ENCODE measurements around the gene ATXN1.

The ATXN1 gene

DNA sequence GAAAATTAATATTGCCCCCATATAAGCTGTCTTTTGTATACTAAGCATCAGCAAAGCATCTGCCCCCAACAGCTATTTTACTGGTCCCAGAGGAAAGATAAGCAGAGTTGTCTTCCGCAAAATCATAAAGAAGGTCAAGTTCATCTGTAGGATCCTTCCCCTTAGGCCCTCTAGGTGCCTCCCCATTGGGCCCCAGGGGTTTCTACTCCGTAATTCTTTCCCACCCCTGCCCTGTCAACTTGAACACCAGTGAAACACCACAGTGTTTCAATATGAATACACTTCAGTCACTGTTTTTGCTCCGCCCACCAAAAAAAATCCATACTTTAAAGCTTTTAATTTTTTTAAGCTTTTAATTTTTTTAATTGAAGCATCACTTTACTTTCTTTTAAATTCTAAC is 159.2 kb downstream of the ATXN1 start:
- TF ChIP-seq, protein P1, sequence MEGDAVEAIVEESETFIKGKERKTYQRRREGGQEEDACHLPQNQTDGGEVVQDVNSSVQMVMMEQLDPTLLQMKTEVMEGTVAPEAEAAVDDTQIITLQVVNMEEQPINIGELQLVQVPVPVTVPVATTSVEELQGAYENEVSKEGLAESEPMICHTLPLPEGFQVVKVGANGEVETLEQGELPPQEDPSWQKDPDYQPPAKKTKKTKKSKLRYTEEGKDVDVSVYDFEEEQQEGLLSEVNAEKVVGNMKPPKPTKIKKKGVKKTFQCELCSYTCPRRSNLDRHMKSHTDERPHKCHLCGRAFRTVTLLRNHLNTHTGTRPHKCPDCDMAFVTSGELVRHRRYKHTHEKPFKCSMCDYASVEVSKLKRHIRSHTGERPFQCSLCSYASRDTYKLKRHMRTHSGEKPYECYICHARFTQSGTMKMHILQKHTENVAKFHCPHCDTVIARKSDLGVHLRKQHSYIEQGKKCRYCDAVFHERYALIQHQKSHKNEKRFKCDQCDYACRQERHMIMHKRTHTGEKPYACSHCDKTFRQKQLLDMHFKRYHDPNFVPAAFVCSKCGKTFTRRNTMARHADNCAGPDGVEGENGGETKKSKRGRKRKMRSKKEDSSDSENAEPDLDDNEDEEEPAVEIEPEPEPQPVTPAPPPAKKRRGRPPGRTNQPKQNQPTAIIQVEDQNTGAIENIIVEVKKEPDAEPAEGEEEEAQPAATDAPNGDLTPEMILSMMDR (IDR thresholded peaks at IDR 0.05; ENCODE audit: low read depth, low read length): no peak
- no peak overlapping the region for H3K4me3 ChIP-seq (ENCODE audit: low read depth, low read length)
- no peaks in the 10 kb centered on the region for H3K9me3 ChIP-seq
- no peak for DNase-seq
- H3K27me3 ChIP-seq: no peaks in the 10 kb centered on the region
- no peaks in the 10 kb centered on the region for H3K36me3 ChIP-seq
- no peaks in the 10 kb centered on the region for H3K4me1 ChIP-seq

DNA sequence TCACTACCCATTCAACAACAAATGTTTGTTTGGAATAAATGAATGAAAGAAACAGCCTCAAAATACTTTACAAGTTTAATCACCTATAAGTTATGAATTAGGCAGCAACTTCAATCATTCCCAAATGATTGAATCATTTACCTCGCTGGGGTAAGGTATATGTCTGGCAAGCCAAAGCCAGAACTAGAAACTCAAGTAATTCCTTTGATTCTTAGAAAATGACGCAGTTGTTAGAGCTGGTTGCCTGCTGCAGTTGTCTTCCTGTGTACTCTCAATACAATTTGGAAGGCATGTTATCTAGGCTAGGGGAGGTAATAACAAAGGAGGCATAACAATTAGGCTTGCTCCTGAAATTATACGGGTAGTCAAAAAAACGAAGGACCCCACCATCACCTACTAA is 160.6 kb downstream of the ATXN1 start:
- H3K27me3 ChIP-seq: no peaks in the 10 kb centered on the region
- H3K4me3 ChIP-seq (ENCODE audit: low read depth, low read length): no peak overlapping the region
- TF ChIP-seq, protein P1 (IDR thresholded peaks at IDR 0.05; ENCODE audit: low read depth, low read length): no peak
- H3K9me3 ChIP-seq: no peaks in the 10 kb centered on the region
- H3K36me3 ChIP-seq: no peaks in the 10 kb centered on the region
- H3K4me1 ChIP-seq: no peaks in the 10 kb centered on the region
- DNase-seq: no peak

DNA sequence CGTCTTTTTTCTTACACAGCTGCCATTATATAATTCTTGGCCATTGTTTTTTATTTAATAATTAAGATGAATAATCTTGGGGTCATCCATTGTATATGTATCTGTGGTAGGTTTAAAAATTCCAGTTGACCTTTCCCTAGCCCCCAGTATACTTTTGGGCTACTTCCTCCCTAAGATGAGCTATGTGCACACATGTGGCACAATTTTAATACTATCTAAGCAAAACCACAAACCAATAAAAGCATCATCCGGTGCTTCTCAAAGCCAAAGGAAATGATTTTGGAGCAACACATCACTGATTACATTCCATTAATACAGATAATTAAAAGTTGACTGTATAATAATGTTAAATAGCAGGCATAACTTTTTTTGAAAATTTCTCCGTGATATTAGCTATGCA is 161.2 kb downstream of the ATXN1 start:
- H3K4me1 ChIP-seq: no peaks in the 10 kb centered on the region
- DNase-seq: no peak
- TF ChIP-seq, protein P1 (IDR thresholded peaks at IDR 0.05; ENCODE audit: low read depth, low read length): no peak

DNA sequence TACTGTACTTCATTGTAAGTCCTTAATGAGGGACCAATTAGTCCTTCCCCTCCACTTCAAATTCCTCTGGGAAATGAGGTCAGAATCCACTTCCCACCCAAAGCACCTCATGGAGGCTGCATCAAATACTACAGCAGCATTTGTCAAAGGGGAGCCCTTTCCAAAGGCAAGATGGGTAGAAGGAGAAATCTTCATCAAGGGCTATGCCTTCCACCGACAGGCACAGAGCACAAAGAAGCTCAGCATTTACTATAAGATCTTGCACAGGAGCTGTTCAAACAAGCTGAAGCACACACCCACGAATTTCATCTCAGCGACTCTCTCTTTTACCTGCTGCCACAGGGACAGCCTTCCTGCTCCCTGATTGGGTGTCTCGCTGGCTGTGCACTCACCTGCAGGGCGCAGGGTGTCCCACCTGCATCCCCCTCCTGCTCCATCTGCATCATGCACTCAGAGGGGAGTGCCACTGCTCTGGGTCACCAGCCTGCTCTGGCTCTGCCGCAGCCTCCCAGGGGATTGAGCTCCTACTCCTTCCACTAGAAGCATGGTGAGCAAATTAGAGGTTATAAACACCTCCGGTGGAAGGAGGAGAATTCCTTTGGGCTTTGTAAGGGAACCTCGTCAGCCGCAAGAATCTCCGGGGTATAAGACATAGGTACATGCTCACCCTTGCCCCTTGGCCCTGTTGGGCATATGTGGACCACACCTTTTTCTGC is 164.5 kb downstream of the ATXN1 start:
- TF ChIP-seq, protein P1 (IDR thresholded peaks at IDR 0.05; ENCODE audit: low read depth, low read length): no peak
- H3K27me3 ChIP-seq: no peaks in the 10 kb centered on the region
- H3K4me3 ChIP-seq (ENCODE audit: low read depth, low read length): no peak overlapping the region

More for the DNA sequence above, 161.2 kb downstream of the ATXN1 start:
- Histone ChIP-seq H3K4me3 (ENCODE audit: low read depth, low read length) (no peak overlapping the region), H3K9me3 (no peaks in the 10 kb centered on the region), H3K36me3 (no peaks in the 10 kb centered on the region), H3K27me3 (no peaks in the 10 kb centered on the region)

DNA sequence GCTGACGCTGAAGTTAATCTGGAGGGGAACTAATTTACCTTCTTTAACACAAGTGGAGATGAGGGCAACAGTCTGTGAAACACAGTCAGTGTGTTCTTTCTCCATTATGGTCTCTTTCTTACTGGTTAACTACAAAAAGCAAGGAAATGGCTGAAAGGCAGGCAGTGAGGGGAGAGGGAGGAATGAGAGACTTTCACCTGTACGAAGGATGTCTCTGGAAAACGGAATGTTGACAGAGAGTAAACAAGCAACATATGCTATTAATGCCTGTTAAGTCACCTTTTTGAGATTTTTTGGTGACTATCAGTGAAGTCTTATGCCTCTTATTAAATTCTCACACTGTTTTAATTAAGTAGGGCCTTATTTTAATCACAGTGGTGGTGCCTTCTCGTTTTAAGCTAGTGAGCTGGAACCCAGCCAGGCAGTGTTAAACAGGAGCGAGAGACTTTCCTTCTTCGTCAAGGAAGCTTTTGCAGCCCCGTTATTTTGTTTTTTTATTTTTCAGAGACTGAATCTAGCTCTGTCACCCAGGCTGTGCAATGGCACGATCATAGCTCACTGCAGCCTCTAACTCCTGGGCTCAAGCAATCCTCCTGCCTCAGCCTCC is 165.6 kb downstream of the ATXN1 start:
- H3K27me3 ChIP-seq: no peaks in the 10 kb centered on the region
- no peaks in the 10 kb centered on the region for H3K9me3 ChIP-seq
- TF ChIP-seq, protein P1 (IDR thresholded peaks at IDR 0.05; ENCODE audit: low read depth, low read length): no peak
- no peak for DNase-seq
- no peak overlapping the region for H3K4me3 ChIP-seq (ENCODE audit: low read depth, low read length)
- no peaks in the 10 kb centered on the region for H3K36me3 ChIP-seq
- H3K4me1 ChIP-seq: no peaks in the 10 kb centered on the region

More for the DNA sequence above, 164.5 kb downstream of the ATXN1 start:
- no peaks in the 10 kb centered on the region for H3K36me3 ChIP-seq
- H3K9me3 ChIP-seq: no peaks in the 10 kb centered on the region
- no peaks in the 10 kb centered on the region for H3K4me1 ChIP-seq
- no peak for DNase-seq

DNA sequence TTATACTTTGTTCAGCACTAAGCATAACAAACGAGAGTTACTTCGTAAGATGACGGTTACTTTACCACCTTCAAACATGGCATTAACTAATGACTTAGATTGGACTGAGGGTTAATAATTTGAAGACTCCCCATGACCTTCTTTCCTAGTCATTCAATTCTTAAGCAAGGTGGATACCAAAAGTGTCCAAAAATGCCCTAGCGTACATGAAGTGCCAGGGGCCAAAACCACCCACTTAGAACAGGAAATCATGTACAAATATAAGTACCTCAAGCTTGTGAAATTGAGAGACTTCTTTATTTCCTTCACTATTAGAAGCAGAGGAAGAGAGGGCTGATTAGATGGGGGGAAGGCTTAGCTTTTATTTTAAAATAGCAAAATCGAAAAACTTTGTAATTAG is 166.4 kb downstream of the ATXN1 start:
- H3K27me3 ChIP-seq: no peaks in the 10 kb centered on the region
- H3K9me3 ChIP-seq: no peaks in the 10 kb centered on the region
- H3K4me3 ChIP-seq (ENCODE audit: low read depth, low read length): no peak overlapping the region
- TF ChIP-seq, protein P1 (IDR thresholded peaks at IDR 0.05; ENCODE audit: low read depth, low read length): no peak
- no peaks in the 10 kb centered on the region for H3K36me3 ChIP-seq
- no peak for DNase-seq
- H3K4me1 ChIP-seq: no peaks in the 10 kb centered on the region
